Activated CD4-positive, CD25-positive, alpha-beta regulatory T cell treated with anti-CD3 and anti-CD28 coated beads, Interleukin-2, amount 50 U/mL, for 24 hours (primary cell): ENCODE data around the gene CAPSL.
"Not testable (repeated sequence)": the region's sequence is repeated elsewhere in the genome, so short reads cannot be mapped to it uniquely, and the experiment has no call there.

Experiments used
- ATAC-seq, 2 donors: fragments of 150-1000 bp; cut with Tn5 transposase; one replicate each; pipeline ENCODE4 v1.10.0; 2021; ENCODE audit warnings: mild to moderate bottlenecking in 1 of 2, moderate library complexity in 1 of 2

Gene CAPSL

DNA sequence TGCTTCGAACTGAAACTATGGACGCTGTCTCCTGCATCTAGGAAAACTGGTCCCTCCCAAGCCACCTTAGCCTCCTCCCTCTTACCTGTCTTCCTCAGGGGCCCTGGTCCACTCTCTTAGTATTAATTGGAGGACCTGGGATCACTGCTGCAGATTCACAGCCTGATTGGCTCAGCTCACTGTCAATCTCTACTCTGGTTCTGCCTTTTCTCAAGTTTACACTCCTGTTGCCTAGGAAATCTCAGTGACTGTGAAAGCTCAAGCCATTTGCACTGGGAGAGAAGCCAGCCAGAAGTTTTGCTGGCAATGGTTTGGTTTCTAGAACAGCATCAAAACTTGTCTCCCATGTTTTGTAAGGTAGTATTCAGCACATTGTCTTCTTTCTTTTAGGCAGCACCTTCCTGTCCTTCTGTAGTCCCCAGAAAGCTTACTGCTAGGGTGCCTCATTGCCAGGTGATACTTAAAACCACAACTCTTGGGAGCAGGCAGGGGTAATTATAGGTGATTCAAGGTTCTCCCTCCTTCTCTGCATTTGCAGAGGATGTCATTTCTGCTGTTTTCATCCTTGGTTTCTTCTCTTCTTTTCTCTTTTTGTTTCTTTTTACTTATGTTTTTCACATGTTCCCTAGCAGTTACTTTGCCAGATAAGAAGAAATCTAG lies at the start of gene CAPSL:
Gene CAPSL, minus strand, starts transcription at position 55 of the 660 bp plus-strand sequence. CDS start 17,502 bp downstream, outside the sequence.
- ATAC-seq: no peak

DNA sequence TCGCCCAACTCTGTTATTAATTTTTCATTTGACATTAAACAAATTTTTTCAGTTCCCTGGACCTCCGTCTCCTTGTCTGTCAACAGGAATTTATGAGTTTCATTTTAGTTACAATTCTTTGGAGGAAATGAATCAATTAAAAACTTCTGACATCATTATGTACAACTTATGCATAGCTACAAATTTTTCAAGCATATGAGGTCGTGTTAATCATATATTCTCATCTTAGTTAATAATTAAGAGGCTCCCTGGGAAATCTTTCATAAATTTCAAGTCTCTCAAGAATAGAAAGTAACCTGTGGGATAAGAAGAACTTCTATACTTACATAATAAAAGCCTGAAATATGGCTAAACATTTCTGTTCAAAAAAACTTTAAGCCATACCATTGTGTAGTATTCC lies 49.4 kb upstream of the CAPSL start:
- no peak for ATAC-seq

DNA sequence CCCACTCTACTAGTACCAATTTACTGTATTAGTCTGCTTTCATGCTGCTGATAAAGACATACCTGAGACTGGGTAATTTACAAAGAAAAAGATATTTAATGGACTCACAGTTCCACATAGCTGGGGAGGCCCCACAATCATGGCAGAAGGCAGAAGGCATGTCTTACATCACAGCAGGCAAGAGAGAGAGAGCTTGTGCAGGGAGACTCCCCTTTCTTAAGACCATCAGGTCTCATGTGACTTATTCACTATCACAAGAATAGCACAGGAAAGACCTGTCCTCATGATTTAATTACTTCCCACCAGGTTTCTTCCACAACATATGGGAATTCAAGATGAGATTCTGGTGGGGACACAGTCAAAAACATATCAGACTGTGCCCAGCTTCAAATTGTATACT lies 41.3 kb upstream of the CAPSL start:
- no peak for ATAC-seq

DNA sequence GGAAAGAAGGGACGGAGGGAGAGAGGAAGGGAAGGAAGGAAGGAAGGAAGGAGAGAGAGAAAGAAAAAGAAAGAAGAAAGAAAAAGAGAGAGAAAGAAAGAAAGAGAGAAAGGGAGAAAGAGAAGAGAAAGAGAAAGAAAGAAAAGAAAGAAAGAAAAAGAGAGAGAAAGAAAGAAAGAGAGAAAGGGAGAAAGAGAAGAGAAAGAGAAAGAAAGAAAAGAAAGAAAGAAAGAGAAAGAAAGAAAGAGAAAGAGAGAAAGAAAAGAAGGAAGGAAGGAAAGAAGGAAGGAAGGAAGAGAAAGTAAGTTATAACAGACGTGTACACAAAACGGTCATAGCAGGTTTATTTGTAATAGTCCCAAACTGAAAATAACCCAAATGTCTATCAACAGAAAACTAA lies 38.4 kb upstream of the CAPSL start:
- not testable (repeated sequence) for ATAC-seq

DNA sequence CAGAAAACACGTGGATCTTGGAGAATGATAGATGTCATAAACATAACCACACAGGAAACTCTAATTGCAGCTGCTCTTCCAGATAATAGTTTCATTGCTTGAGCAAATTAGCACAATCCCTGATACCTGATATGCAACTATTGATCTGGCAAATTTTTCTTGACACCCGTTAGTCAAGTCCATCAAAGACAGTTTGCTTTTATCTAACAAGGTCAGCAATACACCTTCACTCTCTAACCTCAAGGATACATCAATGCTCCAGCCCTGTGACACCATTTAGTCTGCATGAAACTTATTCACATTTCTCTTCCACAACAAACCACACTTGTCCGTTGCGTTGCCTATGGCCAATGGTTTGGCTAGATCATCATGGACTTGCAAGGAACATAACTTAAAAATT lies 36.1 kb upstream of the CAPSL start:
- no peak for ATAC-seq

DNA sequence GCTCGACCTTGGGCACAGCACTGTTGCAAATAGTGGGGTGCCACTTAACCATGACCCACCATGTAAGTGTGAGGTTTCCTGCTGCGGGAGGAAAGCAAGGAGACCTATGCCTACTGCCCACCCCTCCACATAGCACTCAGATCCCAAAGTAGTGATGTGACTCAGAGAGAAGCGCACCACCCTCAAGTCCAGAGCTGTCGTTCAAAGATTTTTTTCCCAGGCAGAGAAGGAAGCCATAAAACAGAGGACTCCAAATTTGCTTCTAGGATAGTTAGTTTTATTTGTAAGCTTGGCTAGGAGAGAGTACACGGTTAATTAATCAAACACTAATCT lies 33.4 kb upstream of the CAPSL start:
- ATAC-seq: no peak

DNA sequence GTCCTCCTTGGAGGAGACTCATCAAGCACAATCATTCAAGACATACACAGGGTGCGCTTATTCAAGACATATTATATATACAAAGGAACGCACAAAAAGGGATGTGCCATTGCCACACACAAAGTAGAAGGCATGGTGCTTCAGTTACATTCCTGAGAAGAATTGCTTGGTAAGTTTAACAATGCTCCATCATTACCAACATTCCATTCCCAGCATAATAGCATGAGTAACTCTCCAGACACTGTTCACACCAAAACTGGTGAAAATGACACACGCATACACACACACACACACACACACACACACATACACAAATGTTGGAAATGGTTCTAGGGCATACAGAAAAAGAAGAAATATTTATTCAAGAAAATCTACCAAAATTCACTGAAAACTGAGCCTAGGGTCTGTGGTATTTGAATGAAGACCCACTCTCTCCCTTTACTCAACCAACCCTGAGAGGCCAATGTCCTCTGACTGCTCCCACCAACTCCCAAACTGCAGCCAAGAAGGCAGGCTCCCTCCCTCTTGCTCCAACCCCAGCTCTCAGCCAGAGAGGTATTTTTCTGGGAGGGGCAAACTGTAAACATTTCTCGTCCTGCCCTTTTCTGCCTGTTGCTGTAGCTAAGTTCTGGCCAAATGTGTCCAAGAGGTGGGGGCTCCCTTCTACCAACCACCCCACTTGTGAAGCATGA lies 32.9 kb upstream of the CAPSL start:
- ATAC-seq: no peak

DNA sequence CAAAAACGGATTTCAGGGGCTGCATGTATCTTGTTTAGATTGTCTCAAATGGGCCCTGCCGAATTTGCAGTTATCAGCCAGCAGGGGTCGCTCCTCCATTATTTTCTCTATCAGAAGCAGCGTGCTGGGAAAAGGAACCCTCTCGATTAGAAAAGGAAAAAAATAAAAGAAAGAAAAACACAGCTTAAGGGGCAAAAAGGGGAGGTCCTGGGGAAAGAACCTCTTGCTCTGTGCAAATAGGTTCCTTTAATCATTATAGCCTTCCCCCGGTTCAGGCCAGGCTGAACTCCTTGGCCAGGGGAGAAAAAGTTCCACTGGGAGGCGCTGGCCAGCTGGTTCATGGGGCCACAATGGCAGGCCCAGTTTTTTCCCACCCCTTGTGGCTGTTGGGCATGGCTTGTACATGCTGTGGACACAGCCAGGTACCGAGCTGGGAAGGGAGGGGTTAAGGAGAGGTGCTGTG lies 25.0 kb upstream of the CAPSL start:
- no peak for ATAC-seq

DNA sequence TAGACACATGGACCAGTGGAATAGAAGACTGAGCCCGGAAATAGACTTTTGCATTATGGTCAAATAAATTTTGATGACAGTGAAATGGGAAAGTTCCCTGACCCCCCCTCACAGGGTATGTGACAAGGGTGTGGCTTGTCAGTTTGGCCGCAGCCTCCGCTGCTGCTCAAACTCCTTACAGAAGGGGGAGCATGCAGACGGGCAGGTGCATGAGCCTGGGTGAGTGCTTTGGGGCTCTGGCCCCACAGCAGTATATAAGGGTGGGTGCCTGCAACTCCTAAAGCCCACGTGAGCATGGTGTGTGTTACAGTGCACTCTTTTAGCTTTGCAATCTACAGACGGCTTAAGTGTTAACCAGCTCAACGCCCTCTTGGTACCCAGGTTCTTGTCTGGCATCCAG lies 21.9 kb upstream of the CAPSL start:
- ATAC-seq: no peak

DNA sequence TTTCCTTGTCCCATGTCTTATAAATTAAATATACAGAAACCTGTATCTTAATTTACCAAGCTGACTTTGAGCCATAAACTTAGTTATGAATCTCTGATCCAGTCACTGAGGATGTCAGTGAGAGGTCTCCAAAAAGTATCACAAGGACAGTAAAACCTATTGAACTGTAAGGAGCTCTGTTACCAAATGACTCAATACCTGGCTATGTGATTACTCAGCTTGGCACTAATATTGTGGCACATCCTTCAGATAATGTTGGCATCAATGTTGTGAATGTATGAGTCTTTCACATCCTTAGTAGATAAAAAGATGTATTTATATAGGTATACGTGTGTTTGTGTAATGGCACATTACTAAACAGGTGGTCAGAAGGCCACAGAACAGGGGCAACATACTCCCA lies 18.0 kb upstream of the CAPSL start:
- ATAC-seq: no peak

DNA sequence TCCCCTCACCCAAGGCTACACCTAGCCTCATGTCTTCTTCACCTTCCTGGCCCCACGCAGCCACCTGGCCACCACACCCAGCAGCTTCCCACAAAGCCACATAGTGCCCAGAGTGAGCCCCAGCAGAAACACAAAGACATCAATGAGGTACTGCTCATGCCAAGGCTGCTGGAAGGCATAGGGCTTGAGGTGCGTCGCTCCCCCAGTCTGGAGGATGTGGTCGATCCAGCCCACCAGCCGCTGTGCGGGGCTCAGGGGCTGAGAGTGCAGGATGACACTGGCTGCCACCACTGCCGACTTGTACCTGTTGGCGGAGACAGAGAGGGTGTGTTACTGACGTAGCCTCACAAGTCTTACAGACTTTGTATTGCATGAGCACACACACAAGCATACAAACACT lies 15.8 kb upstream of the CAPSL start:
- ATAC-seq: peak in 1 of 2 donors; percentile 46

DNA sequence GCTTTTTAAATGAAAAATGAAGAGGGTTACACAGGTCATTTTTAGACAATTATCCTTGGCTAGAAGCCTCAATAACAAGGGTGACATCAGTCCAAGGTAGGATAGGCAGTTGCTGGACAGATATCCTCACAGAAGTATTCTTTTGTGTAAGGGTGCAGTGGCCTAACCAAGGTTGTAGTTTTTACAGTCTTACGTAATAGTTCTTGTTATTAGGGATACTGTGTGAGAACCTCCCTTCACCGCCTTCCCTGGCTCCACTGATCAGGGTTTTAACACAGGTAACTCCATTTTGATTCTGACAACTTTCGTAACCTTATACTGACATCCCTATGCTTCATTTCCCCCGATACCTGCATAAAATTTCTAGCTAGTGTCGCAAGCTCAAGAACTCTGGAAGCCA lies 8.7 kb upstream of the CAPSL start:
- no peak for ATAC-seq

DNA sequence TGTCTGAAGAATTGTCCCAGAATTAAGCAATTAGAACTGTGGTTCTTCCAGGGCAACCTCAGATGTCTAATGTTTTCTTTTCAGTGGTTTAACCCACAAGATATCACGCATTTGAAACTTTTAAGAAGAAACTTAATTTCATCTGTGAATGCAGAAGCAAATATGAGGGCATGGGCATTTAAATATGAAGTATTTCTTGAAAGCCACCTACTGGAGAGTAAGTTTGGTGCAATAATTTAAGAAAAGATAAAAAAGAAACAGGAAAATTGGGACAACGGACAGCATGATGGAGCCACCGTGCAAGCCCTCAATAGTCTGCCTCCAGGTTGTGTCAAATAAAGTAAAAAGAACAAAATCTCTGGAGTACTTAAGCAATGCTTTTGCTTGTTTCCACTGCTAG lies 1.2 kb upstream of the CAPSL start:
- no peak for ATAC-seq

DNA sequence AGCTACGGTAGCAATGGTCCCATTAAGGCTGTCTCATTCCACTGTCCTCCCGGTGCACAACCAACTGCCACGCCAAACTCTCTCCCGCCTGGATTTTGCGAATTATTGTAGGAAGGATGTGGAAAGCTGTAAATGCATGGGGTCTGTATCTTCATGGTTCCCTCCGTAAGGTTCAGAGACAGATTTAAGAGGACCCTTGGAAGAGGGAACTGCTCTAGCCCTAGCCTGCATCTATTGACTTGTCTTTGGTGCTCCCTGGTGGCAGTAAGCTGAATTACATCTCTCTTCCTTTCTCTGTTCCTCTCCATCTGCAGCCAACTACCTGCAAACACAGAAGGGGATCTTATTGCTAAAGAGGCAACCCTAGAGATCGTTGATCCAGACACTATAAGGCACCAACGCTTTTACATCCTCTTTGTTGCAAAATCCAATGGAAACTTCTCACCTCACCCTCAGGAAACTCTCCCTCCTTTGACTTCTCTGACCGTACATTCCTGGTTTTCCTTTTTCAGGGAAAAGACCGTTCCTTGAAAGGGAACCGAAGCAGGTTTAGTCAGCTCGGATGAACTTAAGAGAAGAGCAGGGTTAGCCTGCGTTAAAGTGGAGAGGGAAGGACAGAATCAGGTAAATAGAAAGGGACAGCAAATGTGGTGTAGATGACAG lies 11.9 kb downstream of the CAPSL start:
- ATAC-seq: peak; percentile 36 to 44

DNA sequence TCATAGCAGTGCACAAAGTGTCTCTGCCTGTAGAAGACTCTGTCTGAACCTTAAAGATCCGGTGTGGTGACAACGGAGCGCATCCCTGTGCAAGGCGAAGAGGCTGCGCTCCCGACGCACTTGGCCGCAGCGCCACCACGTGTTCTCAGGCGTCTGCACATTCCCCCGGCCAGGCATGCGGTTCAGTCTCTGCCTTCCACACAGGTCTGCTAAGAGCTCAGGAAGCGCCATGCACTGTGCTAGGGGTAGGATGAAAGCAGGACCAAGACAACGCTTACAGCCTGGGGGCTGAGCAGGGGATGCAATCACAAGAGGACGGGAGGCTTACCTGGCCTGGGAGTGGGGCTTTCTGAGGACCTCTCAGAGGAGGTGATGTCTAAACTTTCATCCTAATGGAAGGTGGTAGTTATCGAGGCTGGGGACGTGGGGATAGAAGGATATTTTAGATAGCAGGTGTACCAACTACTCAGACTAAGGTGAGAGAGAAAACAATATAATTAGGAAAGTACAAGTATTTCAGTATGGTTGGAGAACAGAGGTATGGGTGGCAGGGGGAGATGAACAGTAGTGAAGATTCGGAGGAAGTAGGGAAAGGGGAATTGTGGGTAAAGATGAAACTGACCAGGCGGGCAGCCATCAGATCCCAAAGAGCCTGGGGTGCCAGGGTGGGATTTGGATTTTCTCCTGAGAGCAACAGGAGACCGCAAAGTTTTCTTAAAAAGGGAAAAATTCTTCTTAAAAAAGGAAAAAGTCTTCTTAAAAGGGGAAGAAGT lies 13.3 kb downstream of the CAPSL start:
- ATAC-seq: peak; percentile 85 to 87

DNA sequence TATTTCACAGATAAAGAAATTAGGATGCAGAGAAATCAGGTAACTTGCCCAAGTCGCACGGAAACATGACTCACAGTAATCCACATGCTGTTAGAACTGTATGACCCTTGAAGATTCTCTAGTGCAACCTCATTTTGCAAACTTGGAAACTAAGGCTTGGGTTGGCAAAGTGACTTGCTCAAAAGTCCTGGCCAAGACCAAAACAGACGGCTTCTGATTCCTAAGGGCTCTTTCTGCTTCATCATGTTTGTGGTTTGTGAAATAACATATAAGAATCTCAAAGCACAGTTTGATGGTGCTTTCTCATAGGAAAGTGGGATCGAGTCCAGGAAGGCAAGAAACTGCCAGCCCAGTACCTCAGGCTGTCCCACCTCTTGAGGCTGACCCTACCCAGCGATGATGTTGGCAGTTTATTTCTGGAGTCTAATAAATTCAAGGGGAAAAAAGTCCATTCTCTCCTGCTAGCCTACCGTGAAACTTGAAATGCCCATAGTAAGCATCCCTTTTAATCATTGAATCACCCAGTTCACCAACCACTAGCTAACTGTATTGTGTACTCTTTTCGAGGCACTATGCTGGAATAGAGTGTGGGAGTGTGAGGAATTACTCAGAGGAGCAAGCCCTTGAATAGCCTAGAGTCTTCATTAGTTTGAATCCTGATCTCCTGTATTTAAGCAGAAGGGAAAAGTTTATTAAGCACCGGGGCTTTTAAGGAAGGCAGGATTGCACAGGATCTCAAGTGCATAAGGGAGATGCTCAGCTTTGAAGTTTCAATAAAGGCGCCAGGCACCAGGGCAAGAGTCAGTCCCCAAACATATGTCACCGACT lies 14.1 kb downstream of the CAPSL start:
- peak; percentile 12 to 29 for ATAC-seq

DNA sequence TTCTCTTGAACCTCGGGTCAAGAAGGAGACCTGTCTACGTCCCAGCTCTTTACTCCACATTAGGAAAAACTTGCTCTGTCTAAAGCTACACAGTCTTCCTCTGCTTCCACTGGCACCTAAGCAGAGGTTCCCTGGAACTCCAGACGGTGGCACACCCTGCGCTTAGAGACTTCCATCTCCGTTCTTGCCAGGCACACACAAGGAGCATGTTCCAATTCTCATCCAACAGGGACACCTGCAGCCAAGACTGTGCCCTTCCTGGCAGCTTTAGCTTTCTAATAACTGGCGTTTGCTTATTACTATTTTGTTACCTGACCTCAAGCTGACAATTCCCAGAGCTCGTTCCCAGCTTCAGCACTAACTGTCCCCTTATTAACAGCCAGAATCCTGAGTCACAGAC lies 16.0 kb downstream of the CAPSL start:
- no peak for ATAC-seq

DNA sequence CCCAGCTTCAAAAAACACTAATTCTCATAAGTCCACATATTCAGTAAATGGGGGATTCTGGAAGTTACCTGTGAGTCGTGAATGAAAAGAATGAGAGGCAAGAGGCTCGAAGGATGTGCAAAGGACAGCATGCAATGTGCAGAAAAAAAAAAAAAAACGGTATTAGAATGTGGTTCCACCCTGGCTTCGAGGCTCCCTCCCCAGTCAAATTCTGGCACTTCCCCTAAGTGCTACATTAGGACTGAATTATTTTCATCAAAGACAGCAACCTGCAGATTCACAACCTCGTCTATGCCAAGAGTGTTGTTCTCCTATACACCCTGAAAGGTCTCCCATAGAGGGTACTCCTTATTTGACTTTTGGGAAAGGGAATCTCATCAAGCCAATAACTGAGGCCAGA lies 16.5 kb downstream of the CAPSL start:
- no peak for ATAC-seq

DNA sequence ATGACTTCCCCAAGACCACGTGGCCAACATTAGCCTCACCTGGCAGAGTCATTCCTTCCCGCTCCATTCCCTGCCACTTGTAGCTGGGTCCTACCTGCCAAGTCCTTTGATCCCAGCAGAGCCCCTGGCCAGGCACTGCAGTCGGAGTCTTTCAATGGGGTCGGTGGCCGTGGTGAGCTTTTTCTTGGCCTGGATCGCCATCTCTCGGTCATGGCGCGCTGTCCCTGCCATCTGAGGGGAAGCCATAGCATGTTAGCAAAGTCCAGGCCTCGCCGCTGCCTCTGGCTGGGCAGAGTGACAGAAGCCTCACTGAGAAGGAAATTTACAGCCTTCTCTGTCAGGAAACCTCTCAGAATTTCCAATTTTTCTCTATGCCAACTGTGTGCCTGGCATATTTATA lies 17.5 kb downstream of the CAPSL start:
- ATAC-seq: no peak

DNA sequence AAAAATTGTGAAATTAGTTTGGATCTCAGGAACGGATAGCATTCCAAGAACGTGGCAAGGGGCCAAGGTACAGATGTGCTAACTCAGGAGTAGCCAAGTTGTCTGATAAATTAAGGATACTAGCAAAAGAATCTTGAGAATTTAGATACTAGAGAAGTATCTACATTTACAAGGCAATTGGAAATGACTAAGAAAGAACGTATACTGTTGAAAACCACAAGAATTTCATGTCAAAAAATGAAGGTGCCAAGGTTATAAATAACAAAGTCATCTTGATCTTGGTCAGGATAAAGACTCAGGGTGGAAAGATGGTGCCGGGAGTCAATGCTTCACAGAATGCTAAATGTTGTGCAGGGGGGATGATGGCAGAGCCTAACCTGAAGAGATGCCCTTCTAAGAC lies 19.2 kb downstream of the CAPSL start:
- ATAC-seq: peak; percentile 39 to 49

DNA sequence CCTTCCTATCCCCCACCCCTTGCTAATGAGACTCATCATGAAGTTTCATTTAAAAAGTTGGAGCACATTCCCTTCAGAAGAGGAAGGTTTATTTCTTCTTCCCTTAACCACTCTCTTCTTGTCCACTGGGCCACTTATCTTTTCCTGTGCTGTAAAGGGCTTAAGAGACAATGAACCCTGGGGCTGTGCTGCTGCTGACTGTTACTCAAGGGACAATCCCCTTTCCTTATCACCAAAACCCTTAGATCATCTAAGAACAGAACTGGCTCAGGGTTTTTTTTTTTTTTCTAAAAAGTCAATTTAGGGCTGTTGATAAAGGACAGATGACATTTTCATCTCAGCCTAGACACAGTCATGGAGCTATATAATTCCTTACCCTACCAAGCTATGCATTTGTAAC lies 29.6 kb downstream of the CAPSL start:
- no peak for ATAC-seq

DNA sequence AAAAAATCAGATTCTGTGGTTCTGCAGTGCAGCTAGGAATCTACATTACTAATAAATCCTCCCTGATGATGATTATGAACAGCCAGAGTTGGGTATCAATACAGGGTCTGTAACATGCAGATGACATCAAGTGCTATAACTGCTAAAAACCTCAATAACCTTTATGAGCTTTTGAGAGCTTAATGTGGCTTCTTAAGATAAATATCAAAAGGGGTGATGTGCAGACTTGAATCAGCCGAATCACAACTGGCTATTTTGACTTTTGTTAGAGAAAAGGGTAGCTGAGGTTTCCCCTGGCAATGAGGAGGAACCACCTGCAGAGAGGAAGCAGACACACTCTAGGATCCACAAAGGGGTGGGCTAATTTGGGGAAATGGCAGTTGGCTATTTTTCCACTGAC lies 30.2 kb downstream of the CAPSL start:
- peak; percentile 28 to 30 for ATAC-seq
